Ishikawa (cell line): ENCODE results near the gene PHF19.

Experiments
- CEBPB ChIP-seq: IDR thresholded peaks from 2 replicates; pipeline ENCODE4 v1.6.1; 2012
- CREB1 ChIP-seq: IDR thresholded peaks from 2 replicates; pipeline ENCODE4 v1.6.1; 2012; ENCODE audit warnings: low read depth
- EGR1 ChIP-seq: IDR thresholded peaks from 2 replicates; pipeline ENCODE4 v1.6.1; 2012
- EP300 ChIP-seq: IDR thresholded peaks from 2 replicates; pipeline ENCODE4 v1.6.1; 2012; ENCODE audit warnings: borderline replicate concordance
- FOXM1 ChIP-seq: IDR thresholded peaks from 2 replicates; pipeline ENCODE4 v1.6.1; 2012; ENCODE audit warnings: low read depth, borderline replicate concordance
- NFIC ChIP-seq: IDR thresholded peaks from 2 replicates; pipeline ENCODE4 v1.6.1; 2012
- RAD21 ChIP-seq: IDR thresholded peaks from 2 replicates; pipeline ENCODE4 v1.6.1; 2012; ENCODE audit warnings: low read depth
- TAF1 ChIP-seq: IDR thresholded peaks from 2 replicates; pipeline ENCODE4 v1.6.1; 2012; ENCODE audit warnings: low read depth, mild to moderate bottlenecking
- TCF12 ChIP-seq: IDR thresholded peaks from 2 replicates; pipeline ENCODE4 v1.6.1; 2012; ENCODE audit warnings: low read depth
- TEAD4 ChIP-seq: IDR thresholded peaks from 2 replicates; pipeline ENCODE4 v1.6.1; 2012
- YY1 ChIP-seq: IDR thresholded peaks from 2 replicates; pipeline ENCODE4 v1.6.1; 2012; ENCODE audit warnings: low read depth
- ZBTB7A ChIP-seq: IDR thresholded peaks from 2 replicates; pipeline ENCODE4 v1.6.1; 2012; ENCODE audit warnings: low read depth
- TF ChIP-seq, protein P1 (sequence below): IDR thresholded peaks from 2 replicates; pipeline ENCODE4 v1.6.1; 2012
- TF ChIP-seq, protein P2 (sequence below): IDR thresholded peaks from 2 replicates; pipeline ENCODE4 v1.6.1; 2012
- TF ChIP-seq, protein P3 (sequence below): IDR thresholded peaks from 2 replicates; pipeline ENCODE4 v1.6.1; 2012; ENCODE audit warnings: low read depth, mild to moderate bottlenecking

The PHF19 gene

DNA sequence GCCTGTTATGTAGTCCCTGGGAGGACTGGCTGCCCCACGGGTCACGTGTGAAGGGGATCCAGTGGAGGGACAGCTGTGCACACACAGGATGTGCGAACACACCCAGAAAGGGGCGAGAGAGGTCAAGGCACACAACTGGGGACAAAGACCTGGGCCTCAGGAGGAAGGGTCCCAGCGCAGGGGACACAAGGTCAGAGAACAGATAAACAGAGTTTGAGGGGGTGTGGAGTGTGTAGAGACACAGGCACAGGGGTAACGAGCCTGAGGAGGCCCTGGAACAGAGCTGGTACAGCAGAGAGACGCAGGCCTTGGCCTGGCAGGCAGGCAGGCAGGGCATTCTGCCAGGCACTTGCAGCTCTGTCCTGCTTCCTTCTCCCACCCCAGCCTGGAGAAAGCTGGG, 19.5 kb downstream of the PHF19 start:
- TF ChIP-seq RAD21 (no peak), ZBTB7A (no peak), EGR1 (no peak), TEAD4 (no peak), TCF12 (no peak), YY1 (no peak), TAF1 (no peak), EP300 (no peak), CREB1 (no peak), NFIC (no peak)
- TF ChIP-seq, protein P1, sequence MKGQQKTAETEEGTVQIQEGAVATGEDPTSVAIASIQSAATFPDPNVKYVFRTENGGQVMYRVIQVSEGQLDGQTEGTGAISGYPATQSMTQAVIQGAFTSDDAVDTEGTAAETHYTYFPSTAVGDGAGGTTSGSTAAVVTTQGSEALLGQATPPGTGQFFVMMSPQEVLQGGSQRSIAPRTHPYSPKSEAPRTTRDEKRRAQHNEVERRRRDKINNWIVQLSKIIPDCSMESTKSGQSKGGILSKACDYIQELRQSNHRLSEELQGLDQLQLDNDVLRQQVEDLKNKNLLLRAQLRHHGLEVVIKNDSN = no peak
- TF ChIP-seq, protein P2, sequence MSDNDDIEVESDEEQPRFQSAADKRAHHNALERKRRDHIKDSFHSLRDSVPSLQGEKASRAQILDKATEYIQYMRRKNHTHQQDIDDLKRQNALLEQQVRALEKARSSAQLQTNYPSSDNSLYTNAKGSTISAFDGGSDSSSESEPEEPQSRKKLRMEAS = no peak

DNA sequence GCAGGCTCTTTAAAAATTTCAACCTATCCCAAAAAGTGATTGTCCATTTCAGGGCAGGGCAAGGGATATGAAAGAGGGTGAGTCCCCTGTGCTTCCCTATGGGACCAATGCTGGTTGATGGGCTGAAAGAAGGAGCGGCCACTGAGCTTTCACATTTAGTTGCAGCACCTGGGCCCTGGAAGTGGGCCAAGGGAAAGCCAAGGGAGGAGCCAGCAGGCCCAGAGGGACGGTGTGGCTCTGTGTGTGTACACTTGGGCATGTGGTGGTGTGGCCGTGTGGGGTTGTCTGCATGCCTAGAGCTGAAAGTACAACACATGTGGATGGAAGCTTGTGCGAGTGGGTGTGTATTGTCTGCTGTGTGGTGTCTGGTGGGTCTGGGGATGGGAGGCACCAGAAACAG, 20.3 kb downstream of the PHF19 start:
- TF ChIP-seq RAD21 (no peak), NFIC (no peak), CREB1 (no peak), EP300 (no peak), ZBTB7A (no peak), TAF1 (no peak), EGR1 (no peak), FOXM1 (no peak)
- TF ChIP-seq, protein P1 = no peak
- TF ChIP-seq, protein P2 = no peak
- TF ChIP-seq, protein P3, sequence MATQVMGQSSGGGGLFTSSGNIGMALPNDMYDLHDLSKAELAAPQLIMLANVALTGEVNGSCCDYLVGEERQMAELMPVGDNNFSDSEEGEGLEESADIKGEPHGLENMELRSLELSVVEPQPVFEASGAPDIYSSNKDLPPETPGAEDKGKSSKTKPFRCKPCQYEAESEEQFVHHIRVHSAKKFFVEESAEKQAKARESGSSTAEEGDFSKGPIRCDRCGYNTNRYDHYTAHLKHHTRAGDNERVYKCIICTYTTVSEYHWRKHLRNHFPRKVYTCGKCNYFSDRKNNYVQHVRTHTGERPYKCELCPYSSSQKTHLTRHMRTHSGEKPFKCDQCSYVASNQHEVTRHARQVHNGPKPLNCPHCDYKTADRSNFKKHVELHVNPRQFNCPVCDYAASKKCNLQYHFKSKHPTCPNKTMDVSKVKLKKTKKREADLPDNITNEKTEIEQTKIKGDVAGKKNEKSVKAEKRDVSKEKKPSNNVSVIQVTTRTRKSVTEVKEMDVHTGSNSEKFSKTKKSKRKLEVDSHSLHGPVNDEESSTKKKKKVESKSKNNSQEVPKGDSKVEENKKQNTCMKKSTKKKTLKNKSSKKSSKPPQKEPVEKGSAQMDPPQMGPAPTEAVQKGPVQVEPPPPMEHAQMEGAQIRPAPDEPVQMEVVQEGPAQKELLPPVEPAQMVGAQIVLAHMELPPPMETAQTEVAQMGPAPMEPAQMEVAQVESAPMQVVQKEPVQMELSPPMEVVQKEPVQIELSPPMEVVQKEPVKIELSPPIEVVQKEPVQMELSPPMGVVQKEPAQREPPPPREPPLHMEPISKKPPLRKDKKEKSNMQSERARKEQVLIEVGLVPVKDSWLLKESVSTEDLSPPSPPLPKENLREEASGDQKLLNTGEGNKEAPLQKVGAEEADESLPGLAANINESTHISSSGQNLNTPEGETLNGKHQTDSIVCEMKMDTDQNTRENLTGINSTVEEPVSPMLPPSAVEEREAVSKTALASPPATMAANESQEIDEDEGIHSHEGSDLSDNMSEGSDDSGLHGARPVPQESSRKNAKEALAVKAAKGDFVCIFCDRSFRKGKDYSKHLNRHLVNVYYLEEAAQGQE = no peak

DNA sequence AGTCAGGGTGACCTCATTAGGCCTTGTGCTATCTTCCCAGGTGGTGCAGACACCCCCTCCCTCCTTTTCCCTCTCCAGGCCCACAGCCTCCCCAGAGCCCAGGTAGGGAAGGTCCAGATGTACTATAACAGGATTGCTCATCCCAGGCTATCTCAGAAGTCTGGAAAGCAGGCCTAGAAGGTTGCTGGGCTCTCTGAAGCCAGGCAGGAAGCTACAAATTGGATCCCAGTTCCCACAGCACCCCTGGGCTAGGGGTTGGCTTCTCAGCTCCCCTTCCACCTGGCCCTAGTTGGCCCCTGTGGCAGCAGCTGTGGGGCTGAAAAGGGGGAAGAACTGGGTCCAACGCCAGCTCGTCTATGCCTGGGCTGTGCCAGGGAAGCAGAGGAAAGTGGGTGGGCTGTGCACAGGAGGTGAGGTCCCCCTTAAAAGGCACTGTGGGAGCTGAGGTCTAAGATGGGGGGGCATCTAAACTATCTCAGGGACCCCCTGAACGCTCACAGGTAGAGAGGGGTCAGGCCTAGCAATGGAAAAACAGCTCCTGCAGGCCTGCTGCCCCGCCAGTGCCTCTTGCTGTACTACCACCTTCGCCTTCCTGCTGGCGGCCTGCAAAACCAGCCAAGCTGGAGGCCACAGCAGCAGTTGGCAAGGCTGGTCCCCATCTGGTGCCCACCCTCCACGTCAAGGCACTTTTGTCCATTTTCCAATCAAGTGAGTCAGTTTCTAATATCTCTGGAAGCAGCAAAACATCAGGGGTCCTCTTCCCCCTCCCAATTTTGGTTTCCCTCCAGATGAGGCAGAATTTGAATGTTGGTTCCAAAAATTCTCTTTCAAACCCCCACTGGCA, 20.9 kb downstream of the PHF19 start:
- TF ChIP-seq NFIC (no peak), TAF1 (no peak), YY1 (no peak), FOXM1 (no peak)
- TF ChIP-seq, protein P3 = no peak
- TF ChIP-seq, protein P1 = no peak

DNA sequence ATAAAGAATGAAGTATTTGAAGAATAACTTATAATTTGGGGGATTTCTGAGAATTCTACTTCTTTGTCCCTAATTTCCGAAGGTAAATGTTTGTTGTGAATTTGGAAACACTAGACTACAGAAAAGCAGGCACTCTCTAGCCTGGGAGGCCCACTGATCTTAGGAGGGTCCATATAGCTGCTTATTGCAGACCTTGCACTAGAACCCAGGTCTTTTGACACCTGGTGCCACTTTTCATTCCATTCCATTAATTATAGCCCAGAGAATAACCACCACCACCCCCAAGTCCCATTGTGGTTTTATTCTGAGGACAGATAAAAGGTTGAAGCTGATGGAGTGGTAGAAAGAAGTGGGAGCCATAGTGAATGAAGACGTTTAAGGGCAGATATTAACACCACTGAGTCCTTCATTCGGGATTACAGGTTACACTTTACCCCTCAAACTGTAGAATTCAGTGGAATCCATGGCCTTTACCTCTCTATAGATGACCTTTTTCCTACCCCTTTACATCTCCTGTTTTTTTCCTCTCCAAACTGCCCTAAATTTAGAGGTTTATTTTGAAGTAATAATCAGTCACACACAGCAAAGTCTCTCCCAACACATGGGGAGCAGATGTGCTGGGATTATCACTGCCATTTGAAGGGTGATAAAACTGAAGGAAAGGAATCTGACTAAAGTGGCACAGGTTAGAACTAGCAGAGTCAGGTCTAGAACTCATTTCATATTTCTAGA, 22.2 kb downstream of the PHF19 start:
- TF ChIP-seq CREB1 = no peak
- no peak for TF ChIP-seq NFIC

DNA sequence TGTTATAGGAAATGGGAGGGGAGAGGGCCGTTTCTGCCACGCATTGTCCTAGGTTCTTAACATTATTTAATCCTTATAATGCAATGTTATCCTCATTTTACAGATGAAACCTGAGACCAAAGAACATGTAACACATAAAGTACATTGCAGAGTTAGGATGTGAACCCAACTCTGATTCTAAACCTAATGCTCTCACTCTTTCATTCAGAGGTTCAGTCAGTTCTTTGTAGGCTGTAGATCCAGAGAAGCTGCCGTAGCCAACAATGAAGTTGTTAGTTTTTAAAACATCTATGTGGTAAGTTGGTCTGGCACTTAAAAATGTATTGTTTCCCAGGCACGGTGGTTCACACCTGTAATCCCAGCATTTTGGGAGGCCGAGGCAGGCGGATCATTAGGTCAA, 23.8 kb downstream of the PHF19 start:
- TF ChIP-seq ZBTB7A = no peak
- TF ChIP-seq EP300 = no peak
- TF ChIP-seq FOXM1 = no peak
- TF ChIP-seq TCF12 = no peak
- no peak for TF ChIP-seq TEAD4
- no peak for TF ChIP-seq TAF1
- TF ChIP-seq RAD21 = no peak
- TF ChIP-seq CREB1 = no peak
- TF ChIP-seq, protein P2 = no peak
- no peak for TF ChIP-seq YY1
- no peak for TF ChIP-seq CEBPB
- TF ChIP-seq, protein P1 = no peak
- no peak for TF ChIP-seq NFIC
- TF ChIP-seq, protein P3 = no peak
